OCI-LY3 (cell line): ENCODE measurements around the gene HERC6.

Experiments used
- H2AFZ ChIP-seq: fragments of 200-600, 300-600 bp; shearing (Covaris generic); 2 replicates; pipeline ENCODE4 v1.6.0; 2014; ENCODE audit warnings: antibody characterized with exemption, low read depth, low read length
- H3K27ac ChIP-seq: fragments of 200-600, 300-600 bp; sonication (generic); 2 replicates; pipeline ENCODE4 v1.5.1; 2014; ENCODE audit warnings: mild to moderate bottlenecking, low read length, moderate library complexity, mixed read lengths
- H3K27me3 ChIP-seq: fragments of 200-600, 300-600 bp; sonication (generic); 2 replicates; pipeline ENCODE4 v1.6.1; 2014; ENCODE audit warnings: low read depth, low read length, mixed read lengths
- H3K36me3 ChIP-seq: fragments of 200-600, 300-600 bp; sonication (generic); replicated peaks from 2 replicates; pipeline ENCODE3; 2014; ENCODE audit warnings: low read depth, low read length, mixed read lengths
- H3K4me1 ChIP-seq: fragments of 300-600, 200-600 bp; sonication (generic); 2 replicates; pipeline ENCODE4 v1.6.1; 2014; ENCODE audit warnings: low read length, mixed read lengths
- H3K4me2 ChIP-seq: fragments of 200-600, 300-600 bp; sonication (generic); 2 replicates; pipeline ENCODE4 v1.6.1; 2014; ENCODE audit warnings: low read length, mixed read lengths
- H3K4me3 ChIP-seq: fragments of 300-600, 200-600 bp; sonication (generic); 2 replicates; pipeline ENCODE4 v1.5.1; 2014; ENCODE audit warnings: antibody characterized with exemption, mild to moderate bottlenecking, low read length, moderate library complexity
- H3K79me2 ChIP-seq: fragments of 300-600, 200-600 bp; shearing (Covaris generic); 2 replicates; pipeline ENCODE4 v1.6.1; 2014; ENCODE audit warnings: mild to moderate bottlenecking, low read length, mixed read lengths
- H3K9ac ChIP-seq: fragments of 300-600, 200-600 bp; shearing (Covaris generic); 2 replicates; pipeline ENCODE4 v1.6.0; 2014; ENCODE audit warnings: mild to moderate bottlenecking, low read length, moderate library complexity
- H3K9me3 ChIP-seq: fragments of 200-600, 300-600 bp; shearing (Covaris generic); 2 replicates; pipeline ENCODE4 v1.6.1; 2014; ENCODE audit warnings: low read length, mixed read lengths; ENCODE audit not compliant: insufficient read depth
- H4K20me1 ChIP-seq: fragments of 200-600, 300-600 bp; sonication (generic); 2 replicates; pipeline ENCODE4 v1.6.1; 2016; ENCODE audit warnings: low read length, mixed read lengths; ENCODE audit not compliant: insufficient read depth
- EZH2phosphoT487 ChIP-seq: fragments of 200-600 bp; shearing (Covaris generic); IDR thresholded peaks from 2 replicates; pipeline ENCODE4 v1.6.1; 2018; ENCODE audit warnings: antibody characterized with exemption, mixed run types, low read depth
- TF ChIP-seq, protein P1 (sequence below): fragments of 200-600, 300-600 bp; sonication (generic); IDR thresholded peaks from 2 replicates; pipeline ENCODE4 v1.5.1; 2014; ENCODE audit warnings: antibody characterized with exemption, low read length, low read depth

The HERC6 gene

DNA sequence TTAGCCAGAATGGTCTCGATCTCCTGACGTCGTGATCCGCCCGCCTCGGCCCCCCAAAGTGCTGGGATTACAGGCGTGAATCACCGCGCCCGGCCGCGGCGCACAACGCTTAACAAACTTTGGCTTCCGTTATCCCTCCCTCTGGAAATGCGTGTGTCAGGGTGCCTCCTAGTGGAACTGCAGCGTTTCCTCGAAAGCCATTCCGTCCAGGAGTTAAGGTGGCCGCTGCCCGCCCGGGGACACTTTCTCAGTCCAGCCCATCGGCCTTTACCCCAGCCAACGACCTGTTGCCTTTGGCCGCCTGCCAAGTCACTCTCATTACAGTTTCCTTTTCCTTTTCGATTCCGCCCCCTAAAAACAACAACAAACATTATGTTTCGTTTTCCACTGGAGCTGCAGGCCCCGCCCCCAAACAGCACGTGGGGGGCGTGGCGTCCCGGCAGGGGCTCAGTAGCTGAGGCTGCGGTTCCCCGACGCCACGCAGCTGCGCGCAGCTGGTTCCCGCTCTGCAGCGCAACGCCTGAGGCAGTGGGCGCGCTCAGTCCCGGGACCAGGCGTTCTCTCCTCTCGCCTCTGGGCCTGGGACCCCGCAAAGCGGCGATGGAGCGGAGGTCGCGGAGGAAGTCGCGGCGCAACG lies 78.1 kb downstream of the HERC6 start, which contains the start of gene HERC5:
TSS of gene HERC5 (plus strand) at position 450 of the 637 bp plus-strand sequence. CDS start at position 601, 151 bp downstream.
- Histone ChIP-seq H4K20me1 (no peaks in the 10 kb centered on the region), H3K27ac (no peak within 1 kb of the TSS), H2AFZ (no peak within 1 kb of the TSS), H3K9me3 (no peaks in the 10 kb centered on the region), H3K4me2 (no peak within 1 kb of the TSS), H3K9ac (no peak within 1 kb of the TSS), H3K79me2 (no peaks in the 10 kb centered on the region), H3K36me3 (no peaks in the 10 kb centered on the region), H3K4me3 (no peak within 1 kb of the TSS), H3K4me1 (no peaks in the 10 kb centered on the region), H3K27me3 (no peaks in the 10 kb centered on the region)
- TF ChIP-seq, protein P1, sequence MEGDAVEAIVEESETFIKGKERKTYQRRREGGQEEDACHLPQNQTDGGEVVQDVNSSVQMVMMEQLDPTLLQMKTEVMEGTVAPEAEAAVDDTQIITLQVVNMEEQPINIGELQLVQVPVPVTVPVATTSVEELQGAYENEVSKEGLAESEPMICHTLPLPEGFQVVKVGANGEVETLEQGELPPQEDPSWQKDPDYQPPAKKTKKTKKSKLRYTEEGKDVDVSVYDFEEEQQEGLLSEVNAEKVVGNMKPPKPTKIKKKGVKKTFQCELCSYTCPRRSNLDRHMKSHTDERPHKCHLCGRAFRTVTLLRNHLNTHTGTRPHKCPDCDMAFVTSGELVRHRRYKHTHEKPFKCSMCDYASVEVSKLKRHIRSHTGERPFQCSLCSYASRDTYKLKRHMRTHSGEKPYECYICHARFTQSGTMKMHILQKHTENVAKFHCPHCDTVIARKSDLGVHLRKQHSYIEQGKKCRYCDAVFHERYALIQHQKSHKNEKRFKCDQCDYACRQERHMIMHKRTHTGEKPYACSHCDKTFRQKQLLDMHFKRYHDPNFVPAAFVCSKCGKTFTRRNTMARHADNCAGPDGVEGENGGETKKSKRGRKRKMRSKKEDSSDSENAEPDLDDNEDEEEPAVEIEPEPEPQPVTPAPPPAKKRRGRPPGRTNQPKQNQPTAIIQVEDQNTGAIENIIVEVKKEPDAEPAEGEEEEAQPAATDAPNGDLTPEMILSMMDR, result no peak
- no peak for TF ChIP-seq EZH2phosphoT487

DNA sequence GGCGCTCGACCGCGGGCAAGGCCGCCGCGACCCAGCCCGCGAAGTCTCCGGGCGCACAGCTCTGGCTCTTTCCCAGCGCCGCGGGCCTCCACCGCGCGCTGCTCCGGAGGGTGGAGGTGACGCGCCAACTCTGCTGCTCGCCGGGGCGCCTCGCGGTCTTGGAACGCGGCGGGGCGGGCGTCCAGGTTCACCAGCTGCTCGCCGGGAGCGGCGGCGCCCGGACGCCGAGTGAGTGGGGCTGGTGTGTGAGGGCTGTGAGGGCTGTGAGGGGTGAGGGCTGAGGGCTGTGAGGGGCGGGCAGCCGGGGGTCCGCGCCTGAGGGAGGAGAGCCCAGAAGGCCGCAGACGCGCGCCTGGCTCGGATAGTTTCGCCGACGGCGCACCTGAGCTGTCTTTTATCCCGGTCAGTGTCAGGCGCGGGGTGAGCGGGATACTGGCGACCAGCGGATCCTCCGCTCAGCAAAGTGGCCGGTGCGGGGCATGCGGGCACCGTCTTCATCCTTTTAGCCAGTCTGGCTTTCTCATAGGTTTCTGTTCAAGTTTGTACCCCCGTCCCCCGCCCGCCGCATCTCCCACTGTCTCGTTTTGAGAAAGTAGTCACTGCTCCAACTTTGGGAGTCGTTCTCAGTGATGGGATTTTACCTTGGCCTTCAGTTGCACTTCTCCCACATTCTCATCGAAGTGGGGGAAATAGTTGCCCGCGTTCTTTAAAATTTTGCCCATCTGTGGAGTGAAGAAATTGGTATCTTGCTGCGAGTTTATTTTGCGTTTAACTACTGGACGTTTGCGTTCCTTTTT lies 78.9 kb downstream of the HERC6 start:
- Histone ChIP-seq H2AFZ (no peak overlapping the region), H4K20me1 (no peaks in the 10 kb centered on the region), H3K9ac (no peak overlapping the region), H3K9me3 (no peaks in the 10 kb centered on the region), H3K27me3 (no peaks in the 10 kb centered on the region), H3K36me3 (no peaks in the 10 kb centered on the region), H3K27ac (no peak overlapping the region), H3K4me3 (no peak overlapping the region), H3K79me2 (no peaks in the 10 kb centered on the region), H3K4me2 (no peak overlapping the region), H3K4me1 (no peaks in the 10 kb centered on the region)
- TF ChIP-seq, protein P1, result no peak
- no peak for TF ChIP-seq EZH2phosphoT487

DNA sequence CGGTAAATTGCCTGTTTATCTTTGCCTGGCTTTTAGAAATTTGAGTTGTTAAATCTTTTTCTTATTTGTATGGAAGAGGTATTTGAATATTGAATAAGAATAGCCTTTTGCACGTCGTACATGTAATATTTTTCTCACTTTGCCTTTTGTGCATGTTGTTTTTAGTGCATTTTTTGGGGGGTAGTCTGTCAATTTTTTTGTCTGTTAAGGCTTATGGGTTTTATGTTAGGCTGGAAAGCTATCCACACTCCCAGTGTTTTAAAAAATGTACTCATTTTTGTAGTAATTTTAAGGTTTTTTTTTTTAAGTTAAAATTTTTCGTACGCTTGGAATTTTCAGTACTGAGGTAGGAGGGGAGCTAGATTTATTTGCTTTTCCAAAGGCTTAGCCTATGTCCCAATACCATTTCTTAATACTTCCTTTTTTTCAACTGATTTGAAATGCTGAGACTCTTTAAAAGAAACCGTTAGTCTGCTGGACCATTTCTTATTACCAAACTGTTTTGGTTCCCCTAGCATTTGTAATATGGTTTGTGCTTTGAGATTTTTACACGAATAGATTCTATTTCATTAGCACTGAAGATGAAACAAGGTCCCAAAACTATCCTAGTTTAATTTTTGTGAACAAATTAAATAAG lies 79.6 kb downstream of the HERC6 start:
- Histone ChIP-seq H3K9me3 (no peaks in the 10 kb centered on the region), H3K36me3 (no peaks in the 10 kb centered on the region), H3K79me2 (no peaks in the 10 kb centered on the region), H3K27me3 (no peaks in the 10 kb centered on the region), H4K20me1 (no peaks in the 10 kb centered on the region), H3K4me3 (no peak overlapping the region), H3K9ac (no peak overlapping the region), H3K27ac (no peak overlapping the region), H3K4me2 (no peak overlapping the region), H2AFZ (no peak overlapping the region), H3K4me1 (no peaks in the 10 kb centered on the region)
- TF ChIP-seq, protein P1, result no peak
- TF ChIP-seq EZH2phosphoT487, result no peak

DNA sequence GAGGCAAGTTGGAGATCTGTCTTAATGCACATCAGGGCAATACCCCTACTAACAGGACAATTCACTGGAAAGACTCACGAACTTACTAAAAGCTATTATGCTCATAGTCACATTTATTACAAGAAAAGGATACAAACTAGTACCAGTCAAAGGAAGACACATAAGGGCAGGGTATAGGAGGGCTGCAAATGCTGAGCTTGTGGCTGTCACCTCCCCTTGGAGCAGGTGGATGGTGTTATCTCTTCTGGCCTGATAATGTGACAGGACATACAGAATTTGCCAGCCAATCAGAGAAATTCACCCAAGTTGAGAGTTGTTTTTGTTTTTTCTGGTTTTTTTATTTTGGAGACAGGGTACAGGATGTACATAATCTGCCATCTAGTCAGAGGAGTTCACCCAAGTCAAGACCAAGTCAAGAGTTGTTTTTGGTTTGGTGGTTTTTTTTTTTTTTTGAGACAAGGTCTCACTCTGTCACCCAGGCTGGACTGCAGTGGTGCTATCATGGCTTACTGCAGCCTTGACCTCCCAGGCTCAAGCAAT lies 87.1 kb downstream of the HERC6 start:
- no peak for TF ChIP-seq EZH2phosphoT487
- TF ChIP-seq, protein P1, result no peak
- H3K4me3 ChIP-seq, result no peak overlapping the region
- H3K9me3 ChIP-seq, result no peaks in the 10 kb centered on the region
- H3K4me1 ChIP-seq, result no peaks in the 10 kb centered on the region
- H2AFZ ChIP-seq, result no peak overlapping the region
- no peaks in the 10 kb centered on the region for H3K27me3 ChIP-seq
- no peaks in the 10 kb centered on the region for H3K36me3 ChIP-seq
- H3K79me2 ChIP-seq, result no peaks in the 10 kb centered on the region
- H3K4me2 ChIP-seq, result no peak overlapping the region
- H4K20me1 ChIP-seq, result no peaks in the 10 kb centered on the region
- no peak overlapping the region for H3K27ac ChIP-seq
- no peak overlapping the region for H3K9ac ChIP-seq
